Kidney (tissue), 14 donors: ENCODE measurements around the gene SGIP1. TPM values are rescaled to one million over a fixed set of nuclear protein-coding genes. Genes with fewer than 3 reads are reported as not detected.

ENCODE experiments used
- DNase-seq, 5 donors: peaks; one replicate each; pipeline ENCODE4 v3.0.0-alpha.2; 2013 to 2020
- FAIRE-seq: peaks from 2 replicates; lab custom pipeline; 2012; peaks lifted over from hg19 to GRCh38; lab: Jason Lieb, UNC
- H3K27ac ChIP-seq, 2 donors: one replicate each; pipeline ENCODE4 v1.7.0; 2013; ENCODE audit warnings: low read depth in 2 of 2, low read length in 2 of 2, inconsistent platforms in 1 of 2
- H3K27me3 ChIP-seq: one replicate; pipeline ENCODE4 v1.7.1; 2013; ENCODE audit warnings: low read length, inconsistent platforms; ENCODE audit not compliant: control insufficient read depth, insufficient read depth
- H3K36me3 ChIP-seq, 3 donors: one replicate each; pipeline versions ENCODE4 v1.7.0 to v1.7.1; 2013; ENCODE audit warnings: low read length in 3 of 3, control low read depth in 1 of 3, inconsistent platforms in 1 of 3; ENCODE audit not compliant: insufficient read depth in 3 of 3, control insufficient read depth in 2 of 3
- H3K4me1 ChIP-seq, 3 donors: one replicate each; pipeline versions ENCODE4 v1.7.0 to v1.7.1; 2013; ENCODE audit warnings: low read length in 3 of 3, inconsistent platforms in 1 of 3, low read depth in 1 of 3; ENCODE audit not compliant: control insufficient read depth in 2 of 3, insufficient read depth in 2 of 3
- H3K4me3 ChIP-seq, 3 donors: one replicate each; pipeline versions ENCODE4 v1.7.0 to v1.8.1; 2013; ENCODE audit warnings: low read length in 3 of 3, control low read depth in 1 of 3, inconsistent platforms in 1 of 3
- H3K9ac ChIP-seq, 3 donors: one replicate each; pipeline versions ENCODE4 v1.7.0 to v1.7.1; 2013; ENCODE audit warnings: low read length in 3 of 3, control low read depth in 1 of 3, inconsistent platforms in 1 of 3
- H3K9me3 ChIP-seq, 3 donors: one replicate each; pipeline versions ENCODE4 v1.7.0 to v1.7.1; 2013; ENCODE audit warnings: low read length in 3 of 3, control low read depth in 1 of 3, inconsistent platforms in 1 of 3; ENCODE audit not compliant: control insufficient read depth in 2 of 3, insufficient read depth in 1 of 3
- CTCF ChIP-seq: IDR thresholded peaks from 3 replicates; pipeline ENCODE4 v1.5.1; 2012; ENCODE audit warnings: mild to moderate bottlenecking, moderate library complexity, borderline replicate concordance; ENCODE audit not compliant: insufficient read depth; ENCODE audit errors: extremely low read depth
- intact Hi-C: fragments of 100-400 bp; cut with DNase I; formaldehyde crosslinking; loops from one replicate; pipeline ENCODE4 v1.11.1; 2022
- polyA plus RNA-seq: library from polyadenylated mRNA; stranded (reverse); fragments of 350-450 nt; fragmentation: Illumina TruSeq; extraction: RNeasy Lipid Tissue Mini Kit (QIAGEN cat#74804); gene quantifications from one replicate; pipeline ENCODE4 v1.2.3, GENCODE V29; 2014; ENCODE audit warnings: low read depth, low replicate concordance; ENCODE audit not compliant: insufficient read depth
- total RNA-seq: library from RNA; stranded (reverse); fragmentation: NEBNext Ultra II Directional; extraction: Animal tissue kit (Norgen Biotek cat#: 25700); gene quantifications from one replicate; pipeline ENCODE4 v1.2.1, GENCODE V29; 2021
- donor health status: control.
- donor health status: control.
- donor health status: control.
- donor health status: control.
- donor health status: control.
- donor health status: DM: yes; HTN: yes; CAD: no.
- donor health status: Normal renal cell carcinoma (clear cell type).

SGIP1 gene
- total and polyA plus RNA-seq, 2 donors from 2014 or later: 8.3 to 11.2 TPM

GRCh38 chr1:66613187-66613586 is 79.2 kb downstream of the SGIP1 start:
- H3K9ac ChIP-seq: no peak overlapping the region
- H3K36me3 ChIP-seq: no peaks in the 10 kb centered on the region
- no peak overlapping the region for H3K27ac ChIP-seq
- DNase-seq (no peak), FAIRE-seq (no peak)
- TF ChIP-seq CTCF: no peak
- H3K27me3 ChIP-seq: no peaks in the 10 kb centered on the region
- no peak overlapping the region for H3K4me3 ChIP-seq
- intact Hi-C loops: no loop called here
- no peaks in the 10 kb centered on the region for H3K4me1 ChIP-seq
- no peaks in the 10 kb centered on the region for H3K9me3 ChIP-seq

DNA sequence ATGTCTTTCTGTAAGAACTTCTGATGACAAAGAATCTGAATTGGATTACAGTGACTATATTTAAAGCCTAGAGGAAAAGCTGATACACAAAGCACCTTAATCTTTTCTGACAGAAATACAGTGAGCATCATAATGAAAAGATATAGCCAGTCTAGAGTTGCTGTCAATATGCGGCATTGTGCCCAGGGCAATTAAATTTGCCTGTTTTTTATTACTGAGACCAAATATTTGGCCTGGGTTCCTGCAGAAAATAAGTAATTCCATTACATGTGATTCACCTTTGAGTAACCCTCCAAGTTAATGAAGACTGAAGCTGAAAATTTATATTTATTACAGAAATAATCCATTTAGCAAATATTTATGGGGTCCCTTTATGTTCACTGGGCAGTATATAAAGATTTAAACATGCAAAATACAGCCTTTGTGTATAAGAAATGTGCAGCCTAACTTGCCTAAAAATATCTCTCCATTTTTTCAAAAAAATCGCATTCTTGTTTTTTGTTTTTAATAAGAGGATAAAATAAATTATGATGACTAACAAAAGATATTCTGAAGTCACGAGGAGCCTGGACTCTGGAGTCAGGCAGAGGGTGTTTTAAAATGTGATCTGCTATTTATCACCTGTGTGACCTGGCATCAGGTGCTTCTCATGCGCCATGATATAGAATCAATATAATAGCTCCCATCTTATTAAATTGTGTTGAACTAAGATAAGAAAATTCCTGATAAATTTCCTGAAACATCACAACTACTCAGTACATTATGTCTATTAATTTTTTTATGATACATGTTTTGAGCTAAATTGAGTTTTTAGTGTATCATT is 83.6 kb downstream of the SGIP1 start:
- FAIRE-seq (no peak), DNase-seq (no peak)
- Histone ChIP-seq H3K4me1 (no peaks in the 10 kb centered on the region), H3K27ac (no peak overlapping the region), H3K27me3 (no peaks in the 10 kb centered on the region), H3K4me3 (no peak overlapping the region), H3K9ac (no peak overlapping the region), H3K9me3 (no peaks in the 10 kb centered on the region), H3K36me3 (no peaks in the 10 kb centered on the region)
- TF ChIP-seq CTCF: no peak
- intact Hi-C loops: no loop called here

DNA sequence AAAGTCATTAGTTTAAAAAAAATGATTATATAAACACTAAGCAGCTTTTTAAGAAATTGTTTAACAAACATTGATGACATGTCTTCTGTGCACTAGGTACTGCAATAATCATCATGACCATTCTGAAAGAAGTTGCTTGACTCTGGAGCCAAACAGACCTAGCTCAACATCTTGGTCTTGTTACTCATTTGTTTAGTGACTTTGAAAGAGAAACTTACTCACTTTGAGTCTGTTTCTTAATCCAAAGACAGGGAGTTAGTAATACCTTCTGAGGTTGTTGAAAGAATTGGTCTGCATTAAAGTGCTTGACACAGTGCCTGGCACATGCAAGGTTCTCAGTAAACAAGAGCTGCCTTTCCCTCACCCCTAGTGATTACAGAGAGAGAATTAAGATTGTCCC is 84.4 kb downstream of the SGIP1 start:
- no peaks in the 10 kb centered on the region for H3K9me3 ChIP-seq
- intact Hi-C loops: no loop called here
- DNase-seq (no peak), FAIRE-seq (no peak)
- no peak for TF ChIP-seq CTCF
- no peaks in the 10 kb centered on the region for H3K4me1 ChIP-seq
- H3K27ac ChIP-seq: no peak overlapping the region
- no peaks in the 10 kb centered on the region for H3K36me3 ChIP-seq
- H3K9ac ChIP-seq: no peak overlapping the region
- H3K4me3 ChIP-seq: no peak overlapping the region
- H3K27me3 ChIP-seq: no peaks in the 10 kb centered on the region
